ENCODE data around the gene SPAG8. TPM values are rescaled to one million over a fixed set of nuclear protein-coding genes. Genes with fewer than 3 reads are reported as not detected.

Gene SPAG8
- total RNA-seq, 1 experiment from 2014 or later = 0.07 TPM

DNA sequence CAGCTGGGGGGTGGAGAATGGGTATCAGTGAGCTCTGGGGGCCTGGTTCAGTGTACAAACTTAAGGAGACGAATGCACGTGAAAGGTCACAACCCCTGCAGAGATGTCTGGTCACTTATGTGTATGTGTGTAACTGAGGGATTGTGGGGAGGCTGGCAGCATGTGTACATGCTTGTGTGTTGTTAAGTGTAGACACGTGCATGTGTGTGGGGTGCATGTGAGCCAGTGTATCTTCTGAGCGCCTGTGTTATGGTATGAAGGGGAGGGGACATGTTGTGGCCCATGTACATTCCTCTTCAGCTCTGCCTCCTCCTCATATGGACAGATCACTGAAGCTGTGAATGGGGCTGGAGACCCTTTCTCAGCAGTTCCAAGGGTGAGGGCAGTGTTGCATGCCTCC is 19.0 kb upstream of the SPAG8 start:
- Histone ChIP-seq H3K4me2 (ENCODE audit: low read depth, low read length, poor library complexity, severe bottlenecking) (no peak overlapping the region), H2AFZ (ENCODE audit: low read length) (no peak overlapping the region), H3K4me1 (ENCODE audit: low read length) (peaks cover 14% of the 10 kb centered on the region), H3K27me3 (ENCODE audit: low read length) (no peaks in the 10 kb centered on the region), H3K9me3 (ENCODE audit: low read length) (no peaks in the 10 kb centered on the region), H3K9ac (ENCODE audit: low read length) (no peak overlapping the region), H4K20me1 (ENCODE audit: insufficient read depth, low read depth, low read length) (no peaks in the 10 kb centered on the region), H3K36me3 (ENCODE audit: insufficient read depth, low read length) (no peaks in the 10 kb centered on the region), H3K4me3 (ENCODE audit: low read length) (no peak overlapping the region), H3K79me2 (ENCODE audit: low read length) (no peaks in the 10 kb centered on the region), H3K9me2 (replicated peaks; ENCODE audit: insufficient read depth, low read length) (no peaks in the 10 kb centered on the region), H3K27ac (ENCODE audit: low read length) (no peak overlapping the region)
- DNase-seq = no peak

GRCh38 chr9:35829764-35830096 is 17.7 kb upstream of the SPAG8 start:
- Histone ChIP-seq H3K9me3 (ENCODE audit: low read length) (no peaks in the 10 kb centered on the region), H3K27ac (ENCODE audit: low read length) (no peak overlapping the region), H3K4me3 (ENCODE audit: low read length) (peak overlapping the region; percentile 71), H3K79me2 (ENCODE audit: low read length) (no peaks in the 10 kb centered on the region), H3K9ac (ENCODE audit: low read length) (peak overlapping the region; percentile 77), H2AFZ (ENCODE audit: low read length) (no peak overlapping the region; the same call in 1 of the 2 replicates), H3K36me3 (ENCODE audit: insufficient read depth, low read length) (no peaks in the 10 kb centered on the region), H3K9me2 (replicated peaks; ENCODE audit: insufficient read depth, low read length) (no peaks in the 10 kb centered on the region), H3K4me1 (ENCODE audit: low read length) (peaks cover 14% of the 10 kb centered on the region), H3K4me2 (ENCODE audit: low read depth, low read length, poor library complexity, severe bottlenecking) (peak overlapping the region; percentile 82), H4K20me1 (ENCODE audit: insufficient read depth, low read depth, low read length) (no peaks in the 10 kb centered on the region), H3K27me3 (ENCODE audit: low read length) (no peaks in the 10 kb centered on the region)
- DNase-seq = no peak

- no peak within 1 kb of the TSS for H3K27ac ChIP-seq (ENCODE audit: low read length)
- H3K79me2 ChIP-seq (ENCODE audit: low read length) = no peaks in the 10 kb centered on the region
- peak within 1 kb of the TSS; percentile 77 for H3K9ac ChIP-seq (ENCODE audit: low read length)
- H3K9me3 ChIP-seq (ENCODE audit: low read length) = no peaks in the 10 kb centered on the region
- no peaks in the 10 kb centered on the region for H3K27me3 ChIP-seq (ENCODE audit: low read length)
- peak within 1 kb of the TSS; percentile 82 for H3K4me2 ChIP-seq (ENCODE audit: low read depth, low read length, poor library complexity, severe bottlenecking)
- H3K9me2 ChIP-seq (replicated peaks; ENCODE audit: insufficient read depth, low read length) = no peaks in the 10 kb centered on the region
- H2AFZ ChIP-seq (ENCODE audit: low read length) = peak within 1 kb of the TSS; percentile 86; the same call in 1 of the 2 replicates
- no peaks in the 10 kb centered on the region for H4K20me1 ChIP-seq (ENCODE audit: insufficient read depth, low read depth, low read length)
- peak within 1 kb of the TSS; percentile 71 for H3K4me3 ChIP-seq (ENCODE audit: low read length)
- peaks cover 14% of the 10 kb centered on the region for H3K4me1 ChIP-seq (ENCODE audit: low read length)
- no peaks in the 10 kb centered on the region for H3K36me3 ChIP-seq (ENCODE audit: insufficient read depth, low read length)
- DNase-seq = peak; percentile 97
Measured at GRCh38 chr9:35829084-35829763, 17.2 kb upstream of the SPAG8 start, which contains the start of gene TMEM8B. TSS of gene TMEM8B (plus strand) at chr9:35829228. CDS start at chr9:35829448, 220 bp downstream.

- Histone ChIP-seq H4K20me1 (ENCODE audit: insufficient read depth, low read depth, low read length) (no peaks in the 10 kb centered on the region), H3K4me3 (ENCODE audit: low read length) (peak within 1 kb of the TSS; percentile 71), H3K4me1 (ENCODE audit: low read length) (peaks cover 14% of the 10 kb centered on the region), H3K9me2 (replicated peaks; ENCODE audit: insufficient read depth, low read length) (no peaks in the 10 kb centered on the region), H3K9me3 (ENCODE audit: low read length) (no peaks in the 10 kb centered on the region), H3K27me3 (ENCODE audit: low read length) (no peaks in the 10 kb centered on the region), H3K9ac (ENCODE audit: low read length) (peak within 1 kb of the TSS; percentile 77), H3K4me2 (ENCODE audit: low read depth, low read length, poor library complexity, severe bottlenecking) (peak within 1 kb of the TSS; percentile 82), H2AFZ (ENCODE audit: low read length) (peak within 1 kb of the TSS; percentile 86; the same call in 1 of the 2 replicates), H3K36me3 (ENCODE audit: insufficient read depth, low read length) (no peaks in the 10 kb centered on the region), H3K79me2 (ENCODE audit: low read length) (no peaks in the 10 kb centered on the region), H3K27ac (ENCODE audit: low read length) (no peak within 1 kb of the TSS)
- no peak for DNase-seq
Measured at GRCh38 chr9:35828716-35829083, 16.6 kb upstream of the SPAG8 start, which contains the start of gene FAM221B. TSS of gene FAM221B (minus strand) at chr9:35828732. CDS start at chr9:35826161, 2,571 bp downstream.

- H3K4me3 ChIP-seq (ENCODE audit: low read length) = no peak overlapping the region
- no peaks in the 10 kb centered on the region for H4K20me1 ChIP-seq (ENCODE audit: insufficient read depth, low read depth, low read length)
- H2AFZ ChIP-seq (ENCODE audit: low read length) = no peak overlapping the region
- DNase-seq = no peak
- no peak overlapping the region for H3K4me2 ChIP-seq (ENCODE audit: low read depth, low read length, poor library complexity, severe bottlenecking)
- peaks cover 11% of the 10 kb centered on the region for H3K4me1 ChIP-seq (ENCODE audit: low read length)
- no peak overlapping the region for H3K9ac ChIP-seq (ENCODE audit: low read length)
- no peaks in the 10 kb centered on the region for H3K9me2 ChIP-seq (replicated peaks; ENCODE audit: insufficient read depth, low read length)
- no peaks in the 10 kb centered on the region for H3K36me3 ChIP-seq (ENCODE audit: insufficient read depth, low read length)
- H3K27me3 ChIP-seq (ENCODE audit: low read length) = no peaks in the 10 kb centered on the region
- H3K9me3 ChIP-seq (ENCODE audit: low read length) = no peaks in the 10 kb centered on the region
- H3K79me2 ChIP-seq (ENCODE audit: low read length) = no peaks in the 10 kb centered on the region
- H3K27ac ChIP-seq (ENCODE audit: low read length) = no peak overlapping the region
Measured at GRCh38 chr9:35827486-35827885, 15.4 kb upstream of the SPAG8 start.

DNA sequence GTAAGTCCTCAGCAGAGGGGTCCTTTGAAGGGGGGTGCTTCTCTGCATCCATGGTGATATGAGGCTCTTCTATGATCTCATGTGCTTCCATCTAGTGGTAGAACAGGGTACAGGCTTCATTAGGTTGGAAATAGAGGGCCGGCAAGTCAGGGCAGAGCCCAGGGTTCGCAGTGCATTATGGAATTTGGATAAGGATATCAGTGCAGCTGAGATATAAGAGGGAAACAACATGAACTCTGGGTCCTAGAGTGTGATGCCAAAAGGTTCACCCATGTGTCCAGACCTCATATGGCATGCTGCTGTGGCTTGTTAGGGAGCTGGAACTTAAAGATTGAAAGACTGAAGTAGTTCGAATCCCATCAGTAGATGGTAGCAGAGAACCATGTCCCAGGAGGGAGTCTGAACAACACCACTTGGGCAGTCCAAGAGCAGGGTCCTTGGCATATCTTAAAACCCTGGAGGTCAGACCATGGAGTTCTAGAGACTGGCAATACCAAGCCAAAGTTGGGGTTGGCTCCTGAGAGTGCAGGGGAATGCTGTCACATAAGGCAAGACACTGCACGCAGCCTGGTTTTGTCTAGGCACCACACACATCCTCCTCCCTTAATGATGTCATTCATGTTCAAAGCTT is 14.1 kb upstream of the SPAG8 start:
- Histone ChIP-seq H3K36me3 (ENCODE audit: insufficient read depth, low read length) (no peaks in the 10 kb centered on the region), H3K4me1 (ENCODE audit: low read length) (peaks cover 11% of the 10 kb centered on the region), H3K9me3 (ENCODE audit: low read length) (no peaks in the 10 kb centered on the region), H3K27ac (ENCODE audit: low read length) (no peak overlapping the region), H3K79me2 (ENCODE audit: low read length) (no peaks in the 10 kb centered on the region), H3K27me3 (ENCODE audit: low read length) (no peaks in the 10 kb centered on the region), H3K4me2 (ENCODE audit: low read depth, low read length, poor library complexity, severe bottlenecking) (no peak overlapping the region), H3K4me3 (ENCODE audit: low read length) (no peak overlapping the region), H3K9ac (ENCODE audit: low read length) (no peak overlapping the region), H3K9me2 (replicated peaks; ENCODE audit: insufficient read depth, low read length) (no peaks in the 10 kb centered on the region), H2AFZ (ENCODE audit: low read length) (no peak overlapping the region), H4K20me1 (ENCODE audit: insufficient read depth, low read depth, low read length) (no peaks in the 10 kb centered on the region)
- DNase-seq = peak; percentile 83

DNA sequence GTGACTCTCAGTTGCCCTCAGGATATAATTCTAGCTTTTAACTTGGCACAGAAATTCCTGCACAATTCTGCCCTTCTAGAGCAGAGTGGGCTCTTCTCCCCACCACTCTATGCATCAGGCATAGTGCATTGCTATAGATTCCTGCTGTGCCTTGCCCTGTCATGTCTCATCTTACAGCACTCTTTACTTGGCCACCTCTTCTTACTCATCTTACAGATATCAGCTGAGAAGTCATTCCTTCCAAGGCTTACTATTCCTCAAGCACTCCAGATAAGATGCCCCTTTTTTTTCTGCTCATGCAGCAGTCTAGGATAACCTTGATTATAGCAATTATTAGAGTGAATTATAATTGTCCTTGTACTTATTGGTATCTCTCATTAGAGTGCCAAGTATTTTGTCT is 10.9 kb upstream of the SPAG8 start:
- Histone ChIP-seq H2AFZ (ENCODE audit: low read length) (no peak overlapping the region), H3K9ac (ENCODE audit: low read length) (no peak overlapping the region), H3K9me3 (ENCODE audit: low read length) (no peaks in the 10 kb centered on the region), H3K27ac (ENCODE audit: low read length) (no peak overlapping the region), H3K79me2 (ENCODE audit: low read length) (no peaks in the 10 kb centered on the region), H3K9me2 (replicated peaks; ENCODE audit: insufficient read depth, low read length) (no peaks in the 10 kb centered on the region), H3K27me3 (ENCODE audit: low read length) (no peaks in the 10 kb centered on the region), H3K4me2 (ENCODE audit: low read depth, low read length, poor library complexity, severe bottlenecking) (no peak overlapping the region), H3K4me1 (ENCODE audit: low read length) (no peaks in the 10 kb centered on the region), H3K36me3 (ENCODE audit: insufficient read depth, low read length) (no peaks in the 10 kb centered on the region), H4K20me1 (ENCODE audit: insufficient read depth, low read depth, low read length) (no peaks in the 10 kb centered on the region), H3K4me3 (ENCODE audit: low read length) (no peak overlapping the region)
- no peak for DNase-seq

GRCh38 chr9:35820076-35820475 is 8.0 kb upstream of the SPAG8 start:
- H4K20me1 ChIP-seq (ENCODE audit: insufficient read depth, low read depth, low read length) = no peaks in the 10 kb centered on the region
- H3K27ac ChIP-seq (ENCODE audit: low read length) = no peak overlapping the region
- H3K9me3 ChIP-seq (ENCODE audit: low read length) = no peaks in the 10 kb centered on the region
- no peak for DNase-seq
- no peaks in the 10 kb centered on the region for H3K79me2 ChIP-seq (ENCODE audit: low read length)
- no peak overlapping the region for H3K4me3 ChIP-seq (ENCODE audit: low read length)
- no peak overlapping the region for H2AFZ ChIP-seq (ENCODE audit: low read length)
- H3K4me2 ChIP-seq (ENCODE audit: low read depth, low read length, poor library complexity, severe bottlenecking) = no peak overlapping the region
- no peaks in the 10 kb centered on the region for H3K27me3 ChIP-seq (ENCODE audit: low read length)
- H3K36me3 ChIP-seq (ENCODE audit: insufficient read depth, low read length) = no peaks in the 10 kb centered on the region
- H3K9ac ChIP-seq (ENCODE audit: low read length) = no peak overlapping the region
- H3K9me2 ChIP-seq (replicated peaks; ENCODE audit: insufficient read depth, low read length) = no peaks in the 10 kb centered on the region
- peaks cover 4% of the 10 kb centered on the region for H3K4me1 ChIP-seq (ENCODE audit: low read length)

Data from Karpas-422 (cell line).